CD4-positive, alpha-beta T cell treated with Interferon gamma for 1 hour (primary cell): ENCODE data around the gene C11orf21.

Experiments used
- DNase-seq: peaks from one replicate; pipeline ENCODE4 v3.0.0-alpha.2; 2020

C11orf21 gene

DNA sequence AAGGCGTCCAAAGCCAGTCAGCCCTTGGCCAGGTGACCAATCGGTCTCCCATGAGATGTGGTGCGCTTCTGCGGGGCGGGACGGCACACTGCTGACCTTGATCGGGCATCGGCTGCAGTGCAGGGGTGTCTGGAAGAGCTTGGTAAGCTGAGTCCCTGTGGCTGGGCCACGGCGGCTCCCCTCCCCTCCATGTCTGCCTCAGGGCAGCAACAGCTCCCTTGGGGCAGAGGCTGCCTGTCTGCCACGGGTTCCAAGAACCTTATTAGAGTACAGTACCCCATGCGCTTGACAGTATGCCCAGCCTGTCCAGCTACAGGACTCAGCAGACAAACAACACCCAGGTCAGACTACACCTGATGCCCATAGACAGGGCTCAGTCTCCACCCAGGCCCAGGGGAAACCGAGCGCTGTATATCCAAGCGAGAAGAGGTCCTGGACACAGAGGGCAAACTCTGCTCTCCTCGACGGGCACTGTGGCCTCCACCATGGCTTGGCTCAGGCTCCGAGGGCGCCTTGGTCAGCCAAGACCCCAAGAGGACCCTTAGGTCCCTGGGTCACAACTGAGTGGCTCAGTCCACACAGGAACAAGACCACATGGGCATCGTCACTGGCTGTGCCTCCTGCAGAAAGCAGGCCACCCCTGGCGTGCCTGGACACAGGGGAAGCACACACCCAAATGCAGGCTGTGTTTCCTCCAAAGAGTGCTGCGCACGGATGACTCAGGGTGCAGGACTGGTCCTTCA lies 19.0 kb upstream of the C11orf21 start:
- DNase-seq: no peak

DNA sequence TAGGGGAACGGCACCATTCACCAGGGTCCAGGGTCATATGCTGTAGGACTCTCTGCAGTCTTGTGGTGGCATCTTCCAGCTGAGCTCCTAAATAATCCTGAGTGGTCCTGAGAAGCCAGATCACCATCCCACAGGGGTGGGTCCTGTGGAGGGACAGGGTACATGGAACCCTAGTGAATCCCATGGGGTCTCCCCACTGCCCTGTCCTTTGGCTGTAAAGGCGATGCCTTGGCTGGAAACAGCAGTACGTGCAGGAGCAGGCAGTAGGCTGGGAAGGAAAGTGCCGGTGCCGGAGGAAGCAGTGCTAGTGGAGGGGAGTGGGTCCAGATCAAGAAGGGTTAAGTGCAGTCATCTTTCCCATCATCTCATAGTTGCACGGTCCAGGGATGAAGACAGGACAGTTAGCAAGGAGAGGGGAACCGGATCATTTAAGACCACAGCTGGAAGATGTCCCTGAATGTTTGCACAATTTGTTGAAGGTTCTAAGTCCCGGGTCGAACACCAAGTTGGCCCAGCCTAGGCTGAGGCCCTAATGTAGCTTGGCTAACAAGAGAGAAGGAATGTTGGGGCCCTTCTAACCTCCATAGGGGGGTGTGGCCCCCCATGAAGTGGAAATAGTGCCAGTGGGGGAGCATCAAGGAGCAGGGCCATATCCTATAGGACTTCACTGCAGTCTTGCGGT lies 18.2 kb upstream of the C11orf21 start:
- no peak for DNase-seq

DNA sequence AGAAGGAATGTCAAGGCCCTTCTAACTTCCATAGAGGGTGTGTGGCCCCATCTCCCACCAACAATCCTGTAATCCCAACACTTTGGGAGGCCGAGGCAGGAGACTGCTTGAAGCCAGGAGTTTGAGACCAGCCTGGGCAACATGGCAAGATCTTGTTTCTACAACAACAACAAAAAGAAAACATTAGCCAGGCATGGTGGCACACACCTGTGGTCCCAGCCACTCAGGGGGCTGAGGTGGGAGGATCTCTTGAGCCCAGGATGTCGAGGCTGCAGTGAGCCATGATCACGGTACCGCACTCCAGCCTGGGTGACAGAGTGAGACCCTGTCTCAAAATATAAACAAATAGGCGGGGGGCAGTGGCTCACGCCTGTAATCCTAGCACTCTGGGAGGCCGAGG lies 17.0 kb upstream of the C11orf21 start:
- DNase-seq: no peak

DNA sequence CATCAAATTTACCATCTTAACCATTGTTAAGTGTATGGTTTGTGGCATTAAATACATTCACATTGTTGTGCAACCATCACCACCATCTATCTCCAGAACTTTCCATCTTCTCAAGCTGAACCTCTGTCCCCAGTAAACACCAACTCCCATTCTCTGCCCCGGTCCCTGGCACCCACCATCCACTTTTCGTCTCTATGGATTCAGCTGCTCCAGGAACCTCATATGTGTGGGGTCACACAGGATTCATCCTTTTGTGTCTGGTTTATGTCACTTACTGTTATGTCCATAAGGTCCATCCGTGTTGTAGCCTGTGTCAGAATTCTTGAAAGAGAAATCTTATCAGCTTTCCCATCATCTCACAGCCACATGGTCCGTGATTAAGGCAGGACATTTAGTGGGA lies 16.4 kb upstream of the C11orf21 start:
- no peak for DNase-seq

DNA sequence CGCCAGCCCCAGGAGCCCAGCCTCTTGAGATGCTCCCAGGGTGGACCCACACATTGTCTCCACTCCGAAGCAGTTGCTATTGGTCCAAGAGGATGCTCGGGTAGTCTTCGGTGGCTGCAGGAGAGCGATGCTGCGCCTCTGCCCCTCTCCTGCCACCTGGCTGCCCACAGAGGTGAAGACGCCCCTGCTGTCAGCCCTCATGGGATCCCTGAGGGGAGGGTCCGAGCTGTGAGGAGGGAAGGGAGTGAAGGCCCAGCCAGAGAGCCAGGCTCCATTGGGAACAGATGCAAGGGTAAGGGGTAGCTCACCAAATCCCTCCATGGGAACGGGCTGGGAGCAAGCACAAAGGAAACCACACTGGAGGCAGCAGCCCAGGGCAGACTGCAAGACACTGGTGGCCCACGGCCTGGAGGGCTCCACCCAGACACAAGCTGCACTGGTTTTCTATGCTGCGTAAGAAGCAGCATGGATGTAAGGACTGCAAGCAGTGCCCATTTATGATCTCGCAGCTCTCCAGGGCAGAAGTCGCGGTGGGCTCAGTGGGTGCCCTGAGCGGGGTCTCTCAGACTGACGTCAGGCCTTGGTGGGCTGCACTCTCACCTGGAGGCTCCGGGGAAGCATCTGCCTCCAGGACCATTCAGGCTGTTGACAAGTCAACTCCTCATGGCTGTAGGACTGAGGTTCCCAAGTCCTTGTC lies 15.8 kb upstream of the C11orf21 start:
- no peak for DNase-seq

DNA sequence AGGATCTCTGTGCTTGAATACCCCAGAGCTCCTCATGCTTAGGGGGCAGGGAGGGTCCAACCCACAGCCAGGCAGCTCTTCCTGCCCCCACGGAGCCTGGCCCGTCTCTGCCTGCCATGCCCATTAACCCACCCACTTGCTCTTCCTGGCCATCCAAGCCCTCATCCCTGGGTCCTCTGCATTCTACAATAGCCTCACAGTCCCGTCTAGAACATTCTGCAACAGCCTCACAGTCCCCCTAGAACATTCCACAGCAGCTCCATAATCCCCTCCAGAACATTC lies 15.2 kb upstream of the C11orf21 start:
- DNase-seq: no peak

DNA sequence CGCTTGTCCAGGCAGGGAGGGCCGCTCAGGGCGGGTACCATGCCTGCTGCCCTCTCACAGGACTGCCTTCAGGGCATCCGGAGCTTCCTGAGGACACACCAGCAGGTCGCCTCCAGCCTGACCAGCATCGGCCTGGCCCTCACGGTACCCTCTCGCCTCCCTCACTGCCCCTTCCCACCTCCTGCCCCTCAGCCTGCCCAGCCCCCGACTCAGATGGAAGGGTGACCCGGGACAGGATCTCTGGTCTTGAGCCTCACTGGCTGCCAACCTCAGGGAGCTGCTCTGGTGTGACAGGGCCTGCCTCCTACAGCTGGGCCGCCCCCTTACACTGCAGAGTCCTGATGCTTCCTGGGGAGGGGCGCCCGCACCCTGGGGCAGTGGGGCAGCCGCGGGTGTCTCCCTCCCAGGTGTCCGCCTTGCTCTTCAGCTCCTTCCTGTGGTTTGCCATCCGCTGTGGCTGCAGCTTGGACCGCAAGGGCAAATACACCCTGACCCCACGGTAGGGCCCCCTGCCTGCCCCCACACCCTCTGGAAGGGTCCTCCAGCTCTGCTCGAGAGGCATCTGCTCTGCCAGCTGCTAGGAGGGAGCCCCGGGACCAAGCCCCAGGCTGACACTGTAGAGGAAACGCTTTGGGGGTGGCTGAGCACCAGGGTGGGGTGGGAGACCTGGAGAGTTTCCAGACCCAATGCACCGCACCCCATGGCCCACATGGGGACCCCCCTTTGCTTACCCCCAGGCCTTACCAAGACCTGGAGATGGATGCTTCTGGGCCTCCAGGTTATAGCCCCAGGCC lies 14.6 kb upstream of the C11orf21 start:
- DNase-seq: no peak

DNA sequence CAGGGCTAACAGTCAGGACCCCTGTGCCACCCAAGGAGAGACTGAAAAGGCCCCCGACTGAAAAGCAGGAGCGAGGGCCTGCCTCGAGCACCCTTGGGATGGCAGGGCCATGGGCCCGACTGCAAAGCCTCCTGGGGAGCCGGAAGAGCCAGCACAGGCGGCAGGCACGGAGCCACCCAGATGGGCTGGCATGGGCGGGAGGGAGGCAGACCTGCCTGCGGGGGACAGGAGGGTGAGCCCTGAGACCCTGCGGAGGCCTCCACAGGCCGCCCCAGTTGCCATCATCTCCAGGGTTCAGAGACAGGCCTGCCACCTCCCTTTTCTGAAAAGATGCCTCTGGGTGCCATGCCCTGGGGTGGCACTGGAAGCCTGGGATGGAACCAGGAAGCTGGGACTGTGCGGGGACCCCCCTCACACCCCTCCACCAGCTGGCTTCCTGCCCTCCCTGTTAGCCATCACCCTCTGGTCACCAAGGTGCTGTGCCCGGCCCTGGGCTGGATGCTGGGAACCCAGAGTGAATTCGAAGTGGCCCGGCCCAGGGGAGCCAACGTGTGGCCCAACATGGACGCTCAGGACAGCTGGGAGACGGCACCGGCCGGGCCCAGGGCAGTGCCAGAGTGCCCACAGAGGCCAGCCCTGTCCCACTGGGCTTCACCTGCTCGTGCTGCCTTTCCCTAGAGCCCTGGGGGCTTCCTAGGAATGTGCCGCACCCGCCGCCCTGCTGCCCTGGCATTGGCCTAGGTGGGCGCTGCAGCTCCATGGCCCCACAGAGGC lies 13.9 kb upstream of the C11orf21 start:
- DNase-seq: no peak

DNA sequence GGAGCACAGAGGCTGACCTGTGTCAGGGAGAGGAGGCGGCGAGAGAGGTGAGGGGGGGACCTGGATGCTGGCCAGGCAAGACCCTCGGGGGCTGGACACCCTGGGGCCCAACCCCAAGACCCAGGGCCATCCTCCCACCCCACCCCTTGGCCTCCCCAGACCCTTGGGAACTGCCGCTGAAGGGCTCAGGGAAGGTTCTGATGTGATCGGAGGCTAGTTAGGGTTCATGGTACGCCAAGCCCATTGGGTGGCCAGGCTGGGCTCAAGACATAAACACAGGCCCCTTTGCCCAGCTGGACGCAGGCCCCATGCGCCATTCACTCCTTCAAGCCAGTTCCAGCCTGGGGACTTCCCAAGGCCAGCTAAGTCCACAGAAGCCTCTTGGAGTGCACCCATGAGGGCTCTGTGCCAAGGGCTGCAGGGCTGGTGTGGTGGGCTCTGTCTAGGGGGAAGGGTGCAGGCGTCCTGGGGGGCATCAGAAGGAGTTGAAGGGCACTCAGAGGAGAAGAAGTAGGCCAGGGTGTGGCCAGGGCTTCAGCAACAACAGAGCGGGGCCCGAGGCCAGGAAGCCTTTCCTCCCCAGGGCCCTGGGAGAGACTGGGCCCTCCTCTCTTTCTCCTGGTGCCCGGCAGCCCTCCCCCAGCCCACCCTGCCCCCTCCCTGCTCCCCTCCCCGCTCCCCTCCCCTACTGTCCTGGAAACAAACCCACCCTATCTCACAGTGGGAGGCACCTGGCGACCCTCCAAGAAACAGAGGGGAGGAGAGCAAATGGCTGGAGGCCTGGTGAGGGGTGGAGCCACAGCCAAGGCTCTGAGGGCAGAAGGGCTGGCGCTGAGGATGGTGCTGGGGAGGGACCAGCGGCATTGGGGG lies 13.0 kb upstream of the C11orf21 start:
- DNase-seq: no peak

DNA sequence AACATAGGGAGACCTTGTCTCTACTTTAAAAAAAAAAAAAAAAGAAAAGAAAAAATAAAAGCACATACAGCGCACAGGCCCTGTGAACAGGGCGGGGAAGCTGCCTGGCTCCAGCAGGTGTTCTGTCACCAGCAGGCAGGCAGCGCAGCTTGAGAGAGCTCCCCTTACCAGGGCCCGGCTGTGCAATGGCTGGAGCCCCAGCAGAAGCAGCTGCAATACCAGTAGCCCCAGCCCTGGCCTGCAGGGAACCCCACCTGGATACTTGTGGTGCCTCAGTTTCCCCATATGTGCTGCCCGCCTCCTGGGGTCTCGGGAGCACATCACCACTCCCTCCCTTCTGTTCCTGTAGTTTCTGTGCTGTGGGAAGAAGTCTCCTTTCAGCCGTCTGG lies 12.4 kb upstream of the C11orf21 start:
- DNase-seq: no peak

DNA sequence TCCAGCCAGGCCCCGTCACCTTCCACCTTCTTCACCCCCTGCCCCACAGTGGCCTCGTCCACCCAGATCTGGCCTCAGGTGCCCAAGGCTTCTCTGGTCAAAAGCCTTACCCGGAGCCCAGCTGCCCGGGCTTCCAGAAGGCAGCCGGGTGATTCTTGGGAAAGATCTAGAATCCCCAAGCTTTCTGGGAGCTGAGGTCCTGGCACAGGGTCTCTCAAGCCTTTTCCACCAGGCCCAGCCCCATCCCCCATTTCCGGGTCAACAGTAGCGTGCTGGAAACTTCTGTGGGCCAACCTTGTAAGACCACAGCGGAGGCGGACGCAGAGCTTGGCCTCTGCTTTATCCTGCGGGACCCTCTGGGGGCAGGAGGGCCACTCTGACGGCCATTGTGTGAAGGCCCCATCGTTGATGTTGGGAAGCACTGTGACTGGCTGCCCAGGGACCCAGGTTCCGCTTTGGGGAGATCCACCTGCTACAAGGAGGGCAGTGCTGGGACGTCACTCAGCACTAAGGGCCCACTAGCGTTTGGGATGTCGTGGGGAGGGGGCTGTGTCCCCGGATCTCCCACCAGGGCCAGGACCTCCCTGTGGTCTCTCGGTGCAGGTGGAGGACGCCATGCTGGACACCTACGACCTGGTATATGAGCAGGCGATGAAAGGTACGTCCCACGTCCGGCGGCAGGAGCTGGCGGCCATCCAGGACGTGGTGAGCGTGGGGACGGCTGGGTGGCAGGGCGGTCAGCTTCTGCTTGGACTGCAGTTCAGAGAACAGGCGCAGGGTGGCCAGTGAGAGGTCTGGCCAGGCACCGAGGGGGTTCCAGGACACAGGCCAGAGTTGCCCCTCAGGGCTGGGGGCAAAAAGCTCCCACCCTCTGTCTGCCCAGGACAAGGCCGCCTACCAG lies 11.6 kb upstream of the C11orf21 start:
- no peak for DNase-seq

DNA sequence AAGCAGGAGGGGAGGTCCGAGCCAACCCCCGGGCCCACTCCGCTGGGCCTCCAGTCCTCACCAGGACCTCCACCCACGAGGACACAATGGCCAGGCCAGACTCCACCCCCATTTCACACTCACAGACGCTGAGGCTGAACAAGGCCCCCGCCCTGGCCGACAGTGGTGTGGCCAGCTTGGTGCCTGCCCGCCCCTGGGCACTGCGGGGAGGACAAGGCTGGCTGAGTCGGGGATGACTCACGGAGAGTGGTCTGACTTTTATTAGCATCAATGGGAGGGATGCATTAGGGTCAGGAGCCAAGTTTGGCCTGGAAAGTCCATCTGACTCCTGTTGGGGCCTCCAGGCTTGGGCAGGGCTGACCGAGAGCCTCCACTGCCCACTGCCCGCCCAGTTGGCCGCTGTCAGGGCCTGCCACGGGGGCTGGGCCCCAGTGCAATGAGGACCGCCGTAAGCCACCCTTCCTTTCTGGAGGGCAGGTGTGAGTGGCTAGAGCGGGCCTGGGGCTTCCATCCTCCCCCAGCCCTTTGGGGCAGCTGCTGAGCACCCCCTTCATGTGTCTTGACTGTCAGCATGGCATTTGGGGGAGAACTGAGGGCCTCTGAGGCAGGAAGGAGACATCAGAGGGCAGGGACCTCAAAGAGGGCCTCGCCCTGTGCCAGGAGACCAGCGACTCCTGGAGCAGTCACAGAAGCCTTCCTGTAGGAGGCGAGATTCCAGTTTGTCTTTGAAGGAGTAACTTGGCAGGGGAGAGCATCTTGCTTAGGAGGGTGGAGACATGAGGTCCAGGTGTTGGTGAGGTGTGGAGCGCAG lies 10.7 kb upstream of the C11orf21 start:
- no peak for DNase-seq

DNA sequence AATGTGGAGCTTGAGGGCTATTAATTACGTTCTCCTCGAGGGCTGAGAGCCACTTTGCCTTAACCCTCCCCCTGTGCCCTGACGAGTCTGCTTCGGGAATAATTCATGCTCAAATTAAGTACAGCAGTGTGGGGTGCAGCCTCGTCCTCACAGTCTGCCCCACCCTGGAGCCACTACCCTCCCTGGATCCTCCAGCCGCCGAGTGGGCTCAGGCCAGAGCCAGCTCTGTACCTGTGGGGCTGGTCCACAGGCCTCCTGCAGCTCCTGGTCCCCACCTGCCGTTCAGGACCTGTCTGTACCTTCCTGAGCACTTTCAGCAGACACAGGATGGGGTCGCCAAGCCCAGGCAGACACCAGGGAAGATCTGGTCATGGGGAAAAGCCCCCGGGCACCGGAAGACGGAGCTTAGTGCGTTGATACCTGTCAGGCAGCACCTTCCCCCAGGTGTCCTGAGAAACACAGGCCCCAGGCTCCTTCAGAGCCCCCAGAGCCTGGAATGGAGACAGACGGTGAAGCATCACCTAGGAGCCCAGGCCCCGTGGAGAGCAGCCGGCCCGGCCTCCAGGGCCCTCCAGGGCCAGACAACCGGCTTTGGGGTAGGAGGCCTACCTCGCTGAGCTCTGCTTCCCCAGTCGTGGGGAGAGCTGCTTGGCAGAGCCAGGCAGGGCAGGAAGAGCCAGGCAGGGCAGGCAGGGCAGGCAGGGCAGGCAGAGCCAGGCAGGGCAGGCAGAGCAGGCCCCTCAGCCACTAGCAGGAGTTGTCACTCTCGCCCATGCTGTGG lies 9.8 kb upstream of the C11orf21 start:
- DNase-seq: no peak

DNA sequence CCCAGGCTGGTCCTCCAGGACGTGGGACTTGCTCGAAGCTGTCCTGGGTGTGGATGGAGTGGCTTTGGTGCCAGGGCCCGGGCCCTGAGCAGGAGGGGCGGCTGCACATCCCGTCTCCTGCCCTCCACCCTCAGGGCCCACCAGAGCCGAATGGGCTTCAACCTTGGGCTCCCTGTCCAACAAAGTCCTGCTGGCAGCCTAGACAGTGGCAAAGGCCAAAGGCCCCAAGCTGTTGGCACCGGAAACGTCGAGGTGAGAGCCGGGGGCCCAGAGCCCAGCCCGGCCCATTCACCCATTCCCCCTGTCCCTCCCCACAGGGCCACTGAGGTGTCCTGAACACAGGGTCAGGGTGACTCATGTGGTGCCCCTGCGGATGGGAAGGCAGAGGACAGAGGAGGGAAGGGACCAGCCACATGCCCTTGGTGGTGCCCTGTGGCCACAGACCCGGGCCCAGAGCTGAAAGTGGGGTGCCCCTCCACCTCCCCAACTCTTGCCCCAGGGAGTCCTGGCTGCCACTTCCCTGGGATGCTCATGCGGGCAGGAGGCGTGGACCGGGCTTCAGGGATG lies 9.2 kb upstream of the C11orf21 start:
- no peak for DNase-seq

DNA sequence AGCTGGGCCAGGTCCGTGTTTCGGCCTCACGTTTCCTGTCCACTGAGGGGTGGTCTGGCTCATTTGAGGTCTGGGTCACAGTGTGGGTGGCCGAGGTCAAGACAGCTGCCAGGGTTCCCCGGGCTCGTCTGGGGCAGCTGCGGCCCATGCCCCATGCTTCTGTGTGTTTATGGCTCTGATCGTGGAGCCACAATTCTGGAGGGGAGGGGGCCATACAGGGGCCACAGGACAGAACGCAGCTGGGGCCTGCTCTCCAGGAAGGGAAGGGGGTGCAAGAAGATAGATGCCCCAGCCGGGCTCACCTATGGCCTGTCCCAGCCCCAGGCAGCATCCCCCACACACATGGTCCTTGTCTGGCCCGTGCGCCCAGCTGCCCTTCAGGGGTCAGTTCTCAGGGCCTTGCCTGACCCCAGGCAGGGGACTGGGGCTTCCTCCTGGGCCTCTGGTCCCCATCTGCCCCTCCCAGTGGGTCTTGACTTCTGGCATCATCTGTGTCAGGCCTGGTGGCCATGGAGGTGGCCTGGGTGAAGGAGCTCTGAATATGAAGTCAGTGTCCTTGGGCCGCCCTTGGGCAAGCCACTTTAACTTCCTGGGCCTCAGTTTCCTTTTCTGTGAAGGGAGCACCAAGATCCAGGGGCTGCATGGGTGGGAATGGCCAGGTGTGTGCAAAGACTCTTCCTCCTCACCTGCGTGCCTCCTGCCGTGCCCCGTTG lies 8.5 kb upstream of the C11orf21 start:
- DNase-seq: no peak

DNA sequence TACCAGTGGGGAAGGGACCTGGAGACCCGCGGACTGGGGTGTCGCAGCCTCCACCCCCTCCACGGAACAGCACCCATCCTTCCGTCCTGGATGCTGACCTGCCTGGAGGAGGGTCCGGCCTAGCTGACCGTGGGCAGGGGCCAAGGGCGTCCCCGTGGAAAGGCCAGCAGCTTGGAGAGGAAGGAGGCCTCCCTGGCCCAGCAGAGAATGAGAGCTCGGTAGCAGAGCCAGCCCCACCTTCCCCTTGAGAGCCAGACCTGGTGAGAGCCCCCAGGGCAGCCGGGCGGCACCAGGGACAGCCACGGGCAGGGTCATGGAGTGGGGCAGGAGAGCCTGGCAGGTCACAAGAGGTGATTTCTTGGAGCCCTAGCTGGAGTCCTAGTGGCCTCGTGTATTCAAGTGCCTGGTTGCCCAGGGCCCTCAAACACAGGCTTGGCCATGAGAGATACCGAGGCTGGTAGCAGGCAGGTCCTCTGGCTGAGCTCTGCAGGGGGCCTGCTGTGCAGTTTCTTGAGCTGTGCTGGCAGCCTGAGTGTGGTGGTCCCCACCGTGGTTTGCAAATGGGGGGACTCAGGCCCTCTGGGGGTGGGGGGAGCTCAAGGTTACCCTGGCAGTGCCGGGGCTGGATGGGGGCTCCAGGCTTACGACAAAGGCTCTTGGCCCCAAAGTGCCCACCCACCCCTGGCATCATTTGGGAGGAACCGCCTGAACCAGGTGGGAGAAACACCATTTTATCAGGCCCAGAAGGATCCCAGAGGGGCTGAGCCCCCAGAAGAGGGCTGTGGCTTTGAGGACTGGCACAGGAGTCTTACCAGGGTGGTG lies 7.7 kb upstream of the C11orf21 start:
- DNase-seq: no peak

DNA sequence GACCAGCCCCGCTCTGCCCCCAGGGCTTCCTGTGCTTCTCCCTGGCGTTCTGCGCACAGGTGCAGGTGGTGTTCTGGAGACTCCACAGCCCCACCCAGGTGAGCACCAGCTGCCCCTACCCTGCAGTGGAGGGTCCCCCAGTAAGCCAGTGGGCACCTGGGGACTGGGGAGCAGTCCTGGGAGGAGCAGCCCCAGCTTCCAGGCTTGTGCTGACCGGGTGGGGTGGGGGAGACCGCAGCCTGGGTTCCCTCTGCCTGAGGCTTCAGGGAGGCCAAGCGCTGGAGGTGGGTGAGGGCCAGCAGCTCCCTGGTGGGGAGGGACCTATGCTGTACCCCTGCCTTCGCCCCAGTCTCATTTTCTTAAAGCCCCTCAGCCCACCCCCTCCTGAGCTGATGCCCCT lies 7.0 kb upstream of the C11orf21 start:
- no peak for DNase-seq
